CD4-positive, alpha-beta T cell treated with Interleukin-2 at 100 ng/mL for 4 hours (primary cell): ENCODE results near the gene CCNL1.
"Not testable (repeated sequence)": the region's sequence is repeated elsewhere in the genome, so short reads cannot be mapped to it uniquely, and the experiment has no call there.

Experiments used
- DNase-seq: peaks from one replicate; pipeline ENCODE4 v3.0.0-alpha.2; 2020; ENCODE audit warnings: low spot score

The CCNL1 gene

DNA sequence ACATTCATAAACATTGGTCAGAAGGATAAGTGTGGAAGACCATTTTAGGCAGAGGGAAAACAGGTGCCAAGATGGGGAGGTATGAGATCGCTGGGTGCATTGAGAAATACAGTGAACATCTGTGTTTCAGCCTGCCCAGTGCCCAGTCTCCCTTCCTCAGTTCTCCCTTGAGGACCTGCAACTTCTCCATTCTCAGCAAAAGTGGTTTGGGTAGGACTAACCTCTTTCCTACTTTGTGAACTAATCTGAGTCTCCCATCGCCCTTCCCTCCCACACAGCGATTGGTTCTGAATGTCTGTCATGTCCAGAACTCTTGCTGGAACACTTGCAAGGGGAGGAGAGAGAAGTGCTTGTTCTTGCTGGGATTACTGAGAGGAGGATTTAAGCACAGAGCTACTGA is 10.9 kb upstream of the CCNL1 start:
- no peak for DNase-seq

DNA sequence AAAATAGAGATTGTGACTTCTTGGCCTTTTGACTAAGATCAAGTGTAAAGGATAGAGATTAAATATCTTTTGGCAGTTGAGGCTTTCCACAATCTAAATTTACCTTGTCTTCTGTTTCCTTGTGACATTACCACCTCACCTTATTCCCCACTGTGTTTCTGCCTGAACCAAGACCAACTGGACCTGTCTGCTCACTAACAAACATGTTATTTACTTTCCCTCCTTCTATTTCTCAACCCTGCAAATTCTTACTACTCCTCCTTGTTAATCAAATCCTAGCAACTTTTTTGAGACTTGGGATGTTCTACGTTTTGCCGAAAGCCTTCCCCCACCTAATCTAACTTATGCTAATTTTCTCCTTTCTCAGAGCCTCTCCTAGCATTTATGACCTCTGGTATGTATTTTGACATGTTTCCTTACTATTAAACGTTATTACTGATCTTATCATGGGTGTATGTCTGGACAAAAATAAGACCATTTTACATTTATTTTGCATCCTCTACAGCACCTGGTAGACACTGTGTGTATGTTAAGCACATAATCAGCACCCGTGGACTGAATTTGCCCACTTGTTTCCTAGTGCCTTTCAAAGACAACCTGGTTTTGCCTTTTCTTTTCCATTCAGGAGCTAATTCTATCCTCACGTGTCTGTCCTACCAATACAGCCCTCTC is 7.6 kb upstream of the CCNL1 start:
- no peak for DNase-seq

DNA sequence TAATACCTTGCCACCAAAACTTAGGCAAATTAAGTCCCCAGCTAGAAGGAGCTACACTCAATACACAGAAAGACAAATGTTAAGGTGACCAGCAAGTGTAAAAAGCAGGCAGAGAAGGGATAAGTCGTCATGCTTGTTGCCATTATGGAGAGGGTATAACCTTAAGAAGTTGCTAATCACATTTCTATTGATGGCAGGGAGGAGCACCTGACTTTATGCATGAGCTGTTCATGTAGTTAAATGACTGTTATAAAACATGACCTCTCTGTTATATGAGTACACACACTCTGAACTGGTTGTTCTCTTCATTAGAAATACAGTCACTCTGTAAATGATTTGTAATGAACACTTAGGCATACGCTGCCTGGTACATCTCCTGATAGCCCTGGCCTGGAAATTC is 6.6 kb upstream of the CCNL1 start:
- DNase-seq: no peak

DNA sequence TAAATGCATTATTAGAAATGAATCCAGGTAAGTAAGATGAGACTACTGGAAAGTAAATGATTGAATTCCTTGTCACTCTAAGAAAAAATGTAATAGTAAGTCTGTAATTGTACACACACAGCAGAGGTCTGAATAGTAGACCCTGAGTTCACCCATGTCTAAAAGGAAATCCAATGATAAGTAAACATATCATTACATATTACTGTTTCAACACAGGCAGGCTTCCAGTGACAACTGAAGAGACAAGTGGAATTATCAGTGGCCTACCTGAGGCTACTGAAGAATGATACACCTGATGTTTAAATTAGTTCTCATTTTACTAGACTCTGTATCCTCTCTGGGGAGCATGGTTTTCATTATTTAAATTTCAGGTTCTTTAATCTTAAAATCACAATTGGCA is 6.2 kb upstream of the CCNL1 start:
- no peak for DNase-seq

DNA sequence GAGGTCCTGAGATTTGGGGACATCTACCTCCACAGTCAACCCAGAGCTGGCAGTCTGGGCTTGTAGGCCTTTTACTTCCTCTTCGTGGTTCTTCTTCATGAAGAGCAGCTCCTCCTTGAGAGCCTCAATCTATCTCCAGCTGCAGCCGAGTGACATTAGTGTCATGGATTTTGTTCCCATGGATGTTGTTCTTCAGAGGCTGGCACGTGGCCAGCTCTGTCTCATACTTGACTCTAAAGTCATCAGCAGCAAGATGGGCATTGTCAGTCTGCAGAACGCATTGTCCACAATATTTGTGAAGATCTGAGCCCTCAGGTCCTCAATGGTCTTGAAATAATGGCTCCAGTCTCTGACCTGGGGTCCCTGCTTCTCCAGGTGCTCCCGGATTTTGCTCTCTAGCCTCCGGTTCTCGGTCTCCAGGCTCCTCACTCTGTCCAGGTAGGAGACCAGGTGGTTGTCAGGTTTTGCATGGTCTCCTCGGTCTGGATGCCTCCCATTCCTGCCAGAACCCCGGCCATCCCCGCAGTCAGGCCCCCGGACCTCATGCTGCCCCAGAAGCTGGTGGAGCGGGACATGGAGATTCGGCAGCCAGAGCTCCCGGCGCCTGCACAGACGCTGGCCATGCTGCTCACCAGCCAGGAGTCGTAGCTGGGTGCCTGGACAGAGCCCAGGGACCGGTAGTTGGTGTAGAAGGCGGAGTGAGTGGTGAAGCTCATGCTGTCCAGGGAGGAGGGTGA is 3.4 kb upstream of the CCNL1 start:
- no peak for DNase-seq

DNA sequence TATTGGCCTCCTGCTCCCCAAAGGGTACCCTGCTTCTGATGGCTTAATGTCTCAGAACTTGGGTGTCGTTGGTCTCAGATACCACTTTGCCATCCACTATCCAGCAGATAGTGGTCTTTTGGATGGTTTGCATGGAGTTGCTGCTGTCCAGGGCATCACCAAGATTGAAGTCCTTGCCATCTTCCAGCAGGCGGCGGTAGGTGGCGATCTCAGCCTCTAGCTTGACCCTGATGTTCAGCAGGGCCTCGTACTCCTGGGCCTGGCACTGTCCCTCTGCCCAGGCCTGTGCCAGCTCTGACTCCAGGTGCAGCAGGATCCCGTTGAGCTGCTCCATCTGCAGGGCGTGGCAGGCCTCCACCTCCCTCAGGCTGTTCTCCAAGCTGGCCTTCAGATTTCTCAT is 2.7 kb upstream of the CCNL1 start:
- DNase-seq: not testable (repeated sequence)

DNA sequence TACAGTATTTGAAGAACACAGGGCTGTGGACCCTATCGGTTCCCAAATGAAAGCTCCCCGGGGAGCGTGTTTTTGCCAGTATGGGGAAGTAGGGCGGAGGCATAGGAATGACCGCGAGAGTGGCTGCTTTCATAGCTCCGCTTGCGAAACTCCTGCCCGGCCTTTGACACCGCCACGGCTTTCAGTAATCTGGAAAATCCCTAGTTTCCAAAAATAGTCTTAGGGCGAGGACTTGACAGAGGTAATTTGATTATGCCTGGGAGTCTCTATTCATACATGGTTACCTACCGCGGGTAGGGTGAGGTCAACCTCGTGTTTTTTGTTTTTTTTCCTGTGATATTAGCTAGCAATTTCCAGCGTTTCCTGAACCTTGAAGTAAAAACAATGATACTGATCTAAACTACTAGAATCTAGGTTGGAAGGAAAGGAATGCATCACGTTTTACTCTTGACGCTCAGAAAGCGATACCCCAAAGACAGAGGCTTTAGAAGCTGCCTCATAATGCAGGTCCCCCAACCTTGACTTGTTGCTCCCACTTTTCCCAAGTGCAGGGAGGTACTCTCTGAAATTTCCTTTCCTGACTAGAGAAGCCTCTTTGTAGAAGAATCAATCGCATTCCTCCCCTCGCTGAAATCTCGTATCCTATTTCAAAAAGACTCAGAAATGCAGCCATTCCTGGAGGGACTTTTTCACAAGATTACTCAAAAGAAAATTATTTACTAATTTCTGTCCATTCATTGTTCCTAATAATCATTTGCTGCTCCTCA is 894 bp upstream of the CCNL1 start:
- peak; percentile 65 for DNase-seq

DNA sequence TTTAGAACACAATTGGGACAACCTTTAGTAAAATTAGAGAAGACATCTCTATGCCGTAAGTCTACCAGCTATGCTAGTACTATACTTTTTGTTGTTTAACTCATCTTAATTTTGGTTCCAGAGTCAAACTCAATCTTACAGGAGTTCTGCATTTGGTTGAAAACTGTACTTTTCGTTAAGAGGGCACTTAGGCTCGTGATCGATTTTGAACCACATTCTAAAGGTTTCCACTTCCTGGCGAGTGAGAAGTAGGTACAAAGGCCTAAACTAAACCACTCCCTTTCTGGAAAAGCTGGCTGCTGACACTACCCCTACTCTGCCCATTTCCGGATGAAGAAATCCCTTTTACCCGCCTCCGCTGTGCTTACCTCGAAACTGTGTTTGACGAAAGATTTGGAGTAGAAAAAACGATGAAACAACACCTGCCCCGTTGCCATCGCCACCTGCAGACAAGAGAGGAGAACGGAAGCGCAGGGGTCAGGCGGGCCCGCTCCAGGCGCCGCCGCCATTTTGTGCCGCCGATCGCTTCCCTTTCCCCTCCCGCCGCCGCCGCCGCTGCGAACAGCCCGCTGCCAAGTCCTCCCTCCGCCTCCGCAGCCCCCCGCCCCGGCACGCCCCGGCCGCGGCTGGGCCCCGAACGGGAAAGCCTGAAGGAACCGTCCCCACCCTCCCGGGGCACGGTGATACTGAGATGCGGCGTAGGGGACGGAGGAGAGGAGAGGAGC is 748 bp downstream of the CCNL1 start:
- DNase-seq: peak; percentile 74

DNA sequence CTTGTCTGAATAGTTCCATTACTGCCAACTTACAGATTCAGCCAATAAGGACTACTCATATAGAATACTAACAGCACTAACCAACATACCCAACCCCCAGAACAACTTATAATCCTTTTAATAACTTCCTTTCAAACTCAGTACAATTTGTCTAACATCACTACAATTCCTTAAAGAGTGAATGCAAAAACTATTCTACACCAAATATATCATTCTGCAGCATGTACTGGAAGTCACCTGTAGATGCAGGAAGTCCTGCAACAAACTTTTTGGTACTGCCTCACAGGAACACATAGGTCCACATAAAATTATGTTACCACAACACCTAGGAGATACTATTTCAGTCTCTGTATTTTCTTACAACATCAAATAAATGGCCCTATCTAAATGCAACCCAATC is 2.1 kb downstream of the CCNL1 start:
- DNase-seq: no peak

DNA sequence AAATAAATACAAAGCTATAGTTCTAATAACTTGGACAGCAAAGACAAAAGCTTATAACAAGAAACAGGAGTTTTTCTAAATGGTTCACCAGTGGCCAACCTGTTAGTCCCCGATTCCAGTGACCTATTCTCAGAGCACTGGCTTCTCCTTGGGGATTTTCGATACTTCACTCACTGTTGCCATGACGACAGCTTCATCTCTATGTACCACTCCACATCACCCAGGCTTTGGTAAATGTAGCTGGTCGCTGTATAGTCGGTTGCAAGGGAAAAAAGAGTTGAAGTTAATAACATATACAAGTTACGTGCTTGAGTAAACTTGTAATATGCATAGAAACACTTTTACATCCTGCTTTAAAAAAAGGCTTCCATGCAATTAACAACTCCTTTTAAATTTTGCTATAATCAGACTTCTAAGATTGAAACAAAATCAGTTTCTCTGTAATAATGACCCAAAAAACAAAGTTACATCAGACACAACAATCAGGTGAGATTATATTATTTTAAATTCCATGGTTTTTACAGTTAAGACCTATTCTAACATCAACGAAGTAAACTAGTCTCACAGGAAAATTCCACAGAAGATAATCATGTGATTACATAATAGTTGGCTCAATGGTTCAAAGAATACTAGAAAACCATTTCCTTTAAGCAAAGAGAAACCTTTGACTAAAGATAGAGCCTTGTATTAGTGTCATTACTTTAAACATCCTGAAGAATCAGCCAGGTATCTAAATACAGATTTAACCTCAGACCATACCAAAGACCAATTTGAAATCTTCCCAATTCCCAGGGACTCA is 2.9 kb downstream of the CCNL1 start:
- no peak for DNase-seq

DNA sequence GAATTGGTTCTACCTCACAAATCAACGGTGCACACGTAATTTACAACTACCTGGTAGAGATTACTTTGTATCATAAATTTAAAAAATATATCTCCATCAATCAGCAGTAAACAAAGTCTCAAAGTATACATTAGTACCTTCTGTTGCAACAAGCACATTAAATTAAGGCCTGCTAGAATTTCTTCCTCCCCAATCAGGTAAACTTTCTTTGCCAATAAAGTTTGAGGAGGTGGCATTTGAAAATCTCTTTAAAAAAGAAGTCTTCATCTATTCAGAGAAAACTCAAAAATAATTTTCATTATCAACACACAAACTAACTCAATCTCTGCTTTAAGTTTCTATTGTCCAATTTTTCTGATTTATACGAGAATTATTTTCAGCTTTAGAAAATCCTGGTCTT is 4.4 kb downstream of the CCNL1 start:
- no peak for DNase-seq

DNA sequence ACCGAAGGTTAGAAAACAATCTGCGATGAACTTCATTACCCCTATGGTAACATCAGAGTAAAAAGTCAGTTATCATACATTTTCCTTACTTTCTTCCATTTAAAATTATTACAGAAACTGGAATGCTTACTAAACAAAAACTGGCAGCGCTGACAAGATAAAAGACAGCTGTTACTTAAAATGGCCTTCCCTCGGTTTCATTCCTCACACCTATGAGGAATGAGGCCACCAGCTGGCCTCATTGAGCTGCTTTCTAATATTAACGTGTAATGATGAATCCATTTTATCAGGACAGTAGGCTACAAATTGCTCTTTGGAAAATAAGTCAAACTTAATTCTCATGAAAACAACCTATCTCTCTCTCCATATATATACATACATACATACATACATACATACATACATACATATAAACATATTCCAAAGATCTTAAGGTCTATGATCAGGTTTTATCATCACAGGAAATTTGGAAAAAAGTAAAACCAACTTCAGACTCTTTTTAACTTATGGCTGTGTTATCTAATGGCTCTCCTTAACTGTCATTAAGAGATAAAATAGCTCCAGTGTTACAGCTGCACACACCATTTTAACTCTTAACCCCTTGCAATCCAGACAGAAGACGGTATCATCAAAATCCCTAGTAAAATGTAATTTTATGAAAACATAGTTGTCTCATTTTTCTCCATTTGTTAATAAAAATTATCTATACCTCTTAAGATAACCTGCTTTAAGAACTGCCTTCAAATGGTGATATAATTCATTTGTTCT is 5.2 kb downstream of the CCNL1 start:
- no peak for DNase-seq

DNA sequence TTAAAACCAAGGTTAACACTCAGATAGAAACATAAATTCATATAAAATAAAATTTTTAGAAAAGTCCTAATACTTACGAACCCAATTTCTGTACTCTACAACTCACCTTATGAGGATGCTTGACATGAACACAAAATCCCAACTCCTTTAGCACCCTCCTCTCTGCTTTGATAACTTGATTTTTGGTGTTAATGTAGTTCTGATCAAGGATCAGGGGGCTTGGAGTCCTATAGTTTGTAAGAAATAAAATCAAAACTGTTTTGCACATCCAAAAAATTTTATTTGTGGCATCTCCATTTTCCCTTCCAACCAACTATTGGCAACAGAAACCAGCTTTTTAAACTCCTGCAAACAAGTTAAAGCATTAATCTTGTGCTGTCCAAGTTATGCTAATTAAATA is 7.0 kb downstream of the CCNL1 start:
- DNase-seq: no peak

DNA sequence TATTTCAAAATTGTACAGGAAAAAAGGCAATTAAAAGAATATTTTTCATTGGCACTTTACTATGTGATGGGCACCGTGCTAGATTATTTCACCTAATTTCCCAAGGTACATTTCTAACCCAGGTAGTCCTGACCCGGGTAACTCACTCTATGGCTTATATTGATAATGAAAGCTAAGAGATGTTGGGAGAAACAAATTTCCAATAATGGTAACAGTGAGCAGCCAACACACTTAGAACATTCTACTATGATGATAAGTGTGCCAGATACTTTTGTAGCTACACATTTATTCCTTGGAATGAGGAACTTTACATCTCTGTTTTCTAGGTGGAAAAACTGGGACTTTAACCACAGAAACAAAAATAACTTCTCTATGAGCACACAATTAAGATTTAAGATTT is 7.5 kb downstream of the CCNL1 start:
- no peak for DNase-seq

DNA sequence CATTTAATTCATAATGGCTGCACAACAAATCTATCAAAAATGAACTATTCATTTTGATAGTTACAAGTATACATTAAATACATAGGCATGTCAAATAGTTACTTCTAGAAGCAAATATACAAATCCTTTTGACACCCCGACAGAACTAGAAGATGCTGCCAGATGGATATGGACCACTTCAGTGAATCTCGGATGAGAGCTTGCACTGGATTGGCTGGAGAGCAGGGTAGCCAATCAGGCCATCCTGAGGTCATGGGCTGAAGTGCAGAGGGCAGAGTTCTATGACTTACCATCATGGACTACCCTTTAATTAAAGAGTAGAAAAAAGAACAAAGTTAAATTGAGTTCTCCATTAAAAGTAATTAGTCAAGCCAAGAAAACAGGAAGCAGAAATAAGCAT is 8.3 kb downstream of the CCNL1 start:
- DNase-seq: no peak

DNA sequence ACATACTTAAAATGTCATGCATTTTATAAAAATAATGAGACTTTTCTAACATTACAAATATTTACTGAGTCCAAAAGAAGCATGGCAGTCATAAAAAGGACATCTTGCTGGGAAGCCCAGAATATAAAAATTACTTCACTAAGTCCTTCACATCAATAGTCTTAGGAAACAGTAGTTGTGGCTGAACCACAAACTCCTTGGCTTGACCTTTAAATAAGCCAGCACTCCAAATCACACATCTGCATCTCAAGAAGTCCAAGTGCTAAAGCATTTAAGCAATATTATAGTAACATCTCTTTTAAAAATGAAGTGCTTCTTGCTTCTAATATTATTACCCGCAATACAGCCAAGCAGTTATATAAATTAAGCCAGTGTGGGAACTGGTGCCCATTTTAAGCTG is 8.8 kb downstream of the CCNL1 start:
- no peak for DNase-seq

DNA sequence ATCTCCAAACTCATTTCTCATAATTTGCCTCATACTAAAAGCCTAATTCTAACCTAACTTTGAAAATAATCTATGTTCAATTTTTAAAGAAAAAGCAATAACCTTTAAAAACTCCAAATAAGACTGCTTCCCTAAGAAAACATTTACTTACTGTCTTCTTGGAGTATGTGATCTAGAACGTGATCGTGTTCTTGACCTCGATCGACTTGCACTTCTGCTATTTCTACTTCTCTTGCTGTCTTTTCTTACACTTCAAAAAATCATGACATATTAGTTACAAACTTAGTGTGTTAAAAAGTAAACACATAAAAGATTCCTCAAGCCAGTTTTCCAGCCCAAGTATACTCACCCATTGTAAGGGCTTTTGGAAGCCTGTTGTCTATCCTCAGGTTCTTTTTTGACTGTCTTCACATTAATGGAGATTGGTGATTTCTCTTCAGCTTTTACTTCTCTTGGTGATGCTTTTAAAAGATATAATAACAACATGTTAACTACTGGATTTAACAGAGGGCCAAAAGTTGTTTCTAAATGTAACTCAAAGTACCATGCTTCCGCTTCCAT is 10.7 kb downstream of the CCNL1 start:
- no peak for DNase-seq

DNA sequence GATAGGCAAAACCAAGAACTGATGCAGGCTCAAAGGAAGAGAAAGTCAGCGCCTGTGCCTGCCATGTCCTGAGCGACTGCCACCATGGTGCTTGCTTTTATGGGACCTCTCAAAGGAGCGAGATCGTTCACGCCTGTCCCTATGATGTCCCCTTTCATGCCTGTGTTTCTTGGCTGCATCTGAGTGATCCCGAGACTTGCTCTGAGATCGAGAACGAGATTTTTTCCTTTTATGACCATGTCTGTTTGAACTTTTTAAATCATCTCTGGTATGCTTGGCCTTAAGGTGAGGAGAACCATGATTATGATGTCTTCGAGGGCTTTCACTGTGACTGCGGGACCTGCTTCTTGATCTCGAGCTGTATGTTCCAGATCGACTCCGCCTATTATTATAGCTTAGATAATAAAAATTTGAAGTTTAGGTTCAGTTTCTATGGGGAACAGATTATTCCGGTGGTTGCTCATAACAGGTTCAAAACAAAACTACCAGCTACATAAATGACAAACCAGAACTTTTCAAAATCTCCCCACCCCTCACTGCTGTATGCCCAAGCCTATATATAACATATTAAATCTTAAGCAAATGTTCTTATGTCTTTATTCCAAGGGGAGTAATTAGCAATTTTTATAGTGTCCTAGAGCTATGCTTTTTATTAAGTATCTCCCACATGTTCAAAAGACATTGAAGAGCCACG is 11.6 kb downstream of the CCNL1 start:
- no peak for DNase-seq

DNA sequence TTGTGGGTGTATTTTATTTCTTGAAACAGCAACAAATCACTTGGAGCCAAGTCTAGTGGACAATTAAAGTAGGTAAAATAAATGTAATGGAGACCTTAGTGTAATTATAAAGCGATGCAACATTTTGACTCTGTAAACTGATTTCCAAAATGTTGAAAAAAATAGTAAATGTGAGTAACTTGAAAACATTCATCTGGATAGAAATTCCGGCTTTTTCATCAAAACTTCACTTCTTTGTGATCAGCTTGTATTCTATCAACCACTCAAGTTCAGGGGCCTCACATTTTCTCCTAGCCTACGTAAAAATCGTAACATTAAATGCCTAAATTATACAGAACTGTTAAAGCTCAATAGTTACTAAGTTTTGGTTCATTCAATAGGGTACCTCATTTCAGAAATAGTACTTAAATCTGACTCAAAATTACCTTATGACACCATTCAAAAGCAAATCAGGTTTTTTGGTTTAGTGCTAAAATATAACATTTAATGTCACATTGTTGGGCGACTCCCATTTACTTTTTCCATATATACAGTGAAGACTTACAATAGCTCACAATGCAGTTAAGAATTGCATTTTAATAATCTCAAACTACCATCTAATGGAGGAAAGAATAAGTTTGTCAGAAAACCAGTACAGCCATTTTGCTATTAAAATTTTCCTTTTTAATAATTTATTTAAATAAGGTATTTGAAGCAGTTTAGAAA is 12.7 kb downstream of the CCNL1 start:
- DNase-seq: no peak
